Mononuclear cell (primary cell): ENCODE data around the gene ADGRD2. TPM values are rescaled to one million over a fixed set of nuclear protein-coding genes. Genes with fewer than 3 reads are reported as not detected.

ENCODE experiments used
- H3K27me3 ChIP-seq: 2 replicates; pipeline ENCODE4 v1.6.0; 2011; ENCODE audit warnings: low read length, control low read depth; ENCODE audit not compliant: insufficient read depth
- H3K4me1 ChIP-seq: 2 replicates; pipeline ENCODE4 v1.5.1; 2011; ENCODE audit warnings: mild to moderate bottlenecking, low read length, control low read depth; ENCODE audit not compliant: insufficient read depth
- H3K4me3 ChIP-seq: 2 replicates; pipeline ENCODE4 v1.5.1; 2011; ENCODE audit warnings: mild to moderate bottlenecking, low read length, moderate library complexity
- H3K9me3 ChIP-seq: 2 replicates; pipeline ENCODE4 v1.5.1; 2011; ENCODE audit warnings: low read depth, mild to moderate bottlenecking, control low read depth, low read length
- total RNA-seq: library from RNA; depleted of rRNA; stranded (reverse); fragments of >200 nt; gene quantifications from one replicate; pipeline ENCODE4 v1.2.3, GENCODE V29; 2012

The ADGRD2 gene
- total RNA-seq, 1 donor = 0.10 TPM

GRCh38 chr9:124501771-124502320 lies 51.6 kb downstream of the ADGRD2 start:
- Histone ChIP-seq H3K9me3 (no peaks in the 10 kb centered on the region), H3K4me3 (no peak overlapping the region), H3K4me1 (peaks cover 9% of the 10 kb centered on the region), H3K27me3 (peaks cover 24% of the 10 kb centered on the region)

GRCh38 chr9:124502711-124503702 lies 52.8 kb downstream of the ADGRD2 start:
- Histone ChIP-seq H3K4me1 (peaks cover 9% of the 10 kb centered on the region), H3K27me3 (peaks cover 24% of the 10 kb centered on the region), H3K4me3 (no peak overlapping the region), H3K9me3 (no peaks in the 10 kb centered on the region)

GRCh38 chr9:124503713-124504529 lies 53.7 kb downstream of the ADGRD2 start:
- Histone ChIP-seq H3K4me1 (peaks cover 9% of the 10 kb centered on the region), H3K4me3 (no peak overlapping the region), H3K9me3 (no peaks in the 10 kb centered on the region), H3K27me3 (peaks cover 24% of the 10 kb centered on the region)

- Histone ChIP-seq H3K4me3 (no peak overlapping the region), H3K4me1 (peaks cover 9% of the 10 kb centered on the region), H3K9me3 (no peaks in the 10 kb centered on the region), H3K27me3 (peaks cover 24% of the 10 kb centered on the region)
These were observed 54.3 kb downstream of the ADGRD2 start for GRCh38 chr9:124504530-124505005.

- no peak overlapping the region for H3K4me3 ChIP-seq
- no peaks in the 10 kb centered on the region for H3K9me3 ChIP-seq
- H3K27me3 ChIP-seq = peaks cover 24% of the 10 kb centered on the region
- peaks cover 9% of the 10 kb centered on the region for H3K4me1 ChIP-seq
These were observed 55.0 kb downstream of the ADGRD2 start for GRCh38 chr9:124505006-124505900.

GRCh38 chr9:124505901-124506346 lies 55.7 kb downstream of the ADGRD2 start:
- no peak overlapping the region for H3K4me3 ChIP-seq
- peaks cover 9% of the 10 kb centered on the region for H3K4me1 ChIP-seq
- peaks cover 24% of the 10 kb centered on the region for H3K27me3 ChIP-seq
- no peaks in the 10 kb centered on the region for H3K9me3 ChIP-seq

- peaks cover 9% of the 10 kb centered on the region for H3K4me1 ChIP-seq
- no peak overlapping the region for H3K4me3 ChIP-seq
- peaks cover 24% of the 10 kb centered on the region for H3K27me3 ChIP-seq
- H3K9me3 ChIP-seq = no peaks in the 10 kb centered on the region
These were observed 56.2 kb downstream of the ADGRD2 start for GRCh38 chr9:124506433-124506832.

- Histone ChIP-seq H3K27me3 (peaks cover 24% of the 10 kb centered on the region), H3K4me3 (no peak within 1 kb of the TSS), H3K4me1 (peaks cover 9% of the 10 kb centered on the region), H3K9me3 (no peaks in the 10 kb centered on the region)
These were observed 57.0 kb downstream of the ADGRD2 start, which contains the start of gene NR5A1 for GRCh38 chr9:124506931-124507879. TSS of gene NR5A1 (minus strand) at chr9:124507399. CDS start at chr9:124503395, 4,004 bp downstream.

GRCh38 chr9:124507880-124508423 lies 57.7 kb downstream of the ADGRD2 start:
- H3K4me1 ChIP-seq = peaks cover 9% of the 10 kb centered on the region
- no peaks in the 10 kb centered on the region for H3K9me3 ChIP-seq
- H3K4me3 ChIP-seq = no peak overlapping the region
- peaks cover 19% of the 10 kb centered on the region for H3K27me3 ChIP-seq

- Histone ChIP-seq H3K4me1 (no peaks in the 10 kb centered on the region), H3K27me3 (peaks cover 2% of the 10 kb centered on the region), H3K9me3 (no peaks in the 10 kb centered on the region), H3K4me3 (no peak overlapping the region)
These were observed 60.6 kb downstream of the ADGRD2 start for GRCh38 chr9:124510650-124511425.

- Histone ChIP-seq H3K4me3 (no peak overlapping the region), H3K27me3 (no peaks in the 10 kb centered on the region), H3K9me3 (no peaks in the 10 kb centered on the region), H3K4me1 (no peaks in the 10 kb centered on the region)
These were observed 61.2 kb downstream of the ADGRD2 start for GRCh38 chr9:124511426-124511840.
